ENCODE results near the gene PIK3C2B.
"Not testable (repeated sequence)": the region's sequence is repeated elsewhere in the genome, so short reads cannot be mapped to it uniquely, and the experiment has no call there.

PIK3C2B gene, protein sequence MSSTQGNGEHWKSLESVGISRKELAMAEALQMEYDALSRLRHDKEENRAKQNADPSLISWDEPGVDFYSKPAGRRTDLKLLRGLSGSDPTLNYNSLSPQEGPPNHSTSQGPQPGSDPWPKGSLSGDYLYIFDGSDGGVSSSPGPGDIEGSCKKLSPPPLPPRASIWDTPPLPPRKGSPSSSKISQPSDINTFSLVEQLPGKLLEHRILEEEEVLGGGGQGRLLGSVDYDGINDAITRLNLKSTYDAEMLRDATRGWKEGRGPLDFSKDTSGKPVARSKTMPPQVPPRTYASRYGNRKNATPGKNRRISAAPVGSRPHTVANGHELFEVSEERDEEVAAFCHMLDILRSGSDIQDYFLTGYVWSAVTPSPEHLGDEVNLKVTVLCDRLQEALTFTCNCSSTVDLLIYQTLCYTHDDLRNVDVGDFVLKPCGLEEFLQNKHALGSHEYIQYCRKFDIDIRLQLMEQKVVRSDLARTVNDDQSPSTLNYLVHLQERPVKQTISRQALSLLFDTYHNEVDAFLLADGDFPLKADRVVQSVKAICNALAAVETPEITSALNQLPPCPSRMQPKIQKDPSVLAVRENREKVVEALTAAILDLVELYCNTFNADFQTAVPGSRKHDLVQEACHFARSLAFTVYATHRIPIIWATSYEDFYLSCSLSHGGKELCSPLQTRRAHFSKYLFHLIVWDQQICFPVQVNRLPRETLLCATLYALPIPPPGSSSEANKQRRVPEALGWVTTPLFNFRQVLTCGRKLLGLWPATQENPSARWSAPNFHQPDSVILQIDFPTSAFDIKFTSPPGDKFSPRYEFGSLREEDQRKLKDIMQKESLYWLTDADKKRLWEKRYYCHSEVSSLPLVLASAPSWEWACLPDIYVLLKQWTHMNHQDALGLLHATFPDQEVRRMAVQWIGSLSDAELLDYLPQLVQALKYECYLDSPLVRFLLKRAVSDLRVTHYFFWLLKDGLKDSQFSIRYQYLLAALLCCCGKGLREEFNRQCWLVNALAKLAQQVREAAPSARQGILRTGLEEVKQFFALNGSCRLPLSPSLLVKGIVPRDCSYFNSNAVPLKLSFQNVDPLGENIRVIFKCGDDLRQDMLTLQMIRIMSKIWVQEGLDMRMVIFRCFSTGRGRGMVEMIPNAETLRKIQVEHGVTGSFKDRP (N-terminal part only)

DNA sequence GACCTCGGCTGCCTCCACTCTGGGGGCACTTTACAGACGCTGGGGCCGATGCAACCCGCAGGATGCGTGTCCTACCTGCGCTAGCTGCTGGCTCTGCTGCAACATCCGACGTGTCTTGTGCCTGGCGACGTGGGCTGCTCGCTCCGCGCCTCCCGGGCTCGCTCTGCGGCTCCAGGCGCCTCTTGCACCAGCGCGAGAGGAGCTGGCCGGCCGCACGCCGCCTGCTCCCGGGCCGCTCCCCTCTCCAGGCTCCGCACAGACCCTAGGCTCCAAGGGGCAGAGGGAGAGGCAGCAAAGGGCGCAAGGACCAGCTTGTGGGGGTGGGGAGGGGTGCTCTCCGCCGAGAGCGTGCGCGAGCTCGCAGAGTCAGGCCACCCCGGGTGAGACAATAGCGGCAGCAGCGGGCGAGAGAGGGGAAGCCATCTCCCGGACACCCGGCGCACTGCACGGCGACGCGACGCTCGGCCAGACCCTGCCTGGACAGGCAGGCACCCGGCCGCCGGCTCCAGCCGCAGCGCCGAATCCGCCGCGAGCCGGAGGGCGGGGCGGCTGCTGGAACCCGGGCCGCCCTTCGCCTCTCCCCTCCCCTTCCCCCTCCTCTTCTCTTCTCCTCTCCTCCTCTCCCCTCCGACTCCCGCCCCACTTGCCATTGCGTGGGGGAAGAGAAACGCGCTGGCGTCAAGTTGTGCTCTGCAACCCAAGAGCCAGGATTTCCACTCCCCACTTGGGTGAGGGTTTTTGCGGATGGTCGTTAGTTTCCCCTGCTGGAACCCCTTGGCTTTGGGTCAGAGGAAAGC lies at the start of gene PIK3C2B:
Gene PIK3C2B, minus strand, starts transcription at position 525 of the 797 bp plus-strand sequence. CDS start 25,003 bp downstream, outside the sequence.
- DNase-seq (ENCODE audit: low spot score) = peak; percentile 87

DNA sequence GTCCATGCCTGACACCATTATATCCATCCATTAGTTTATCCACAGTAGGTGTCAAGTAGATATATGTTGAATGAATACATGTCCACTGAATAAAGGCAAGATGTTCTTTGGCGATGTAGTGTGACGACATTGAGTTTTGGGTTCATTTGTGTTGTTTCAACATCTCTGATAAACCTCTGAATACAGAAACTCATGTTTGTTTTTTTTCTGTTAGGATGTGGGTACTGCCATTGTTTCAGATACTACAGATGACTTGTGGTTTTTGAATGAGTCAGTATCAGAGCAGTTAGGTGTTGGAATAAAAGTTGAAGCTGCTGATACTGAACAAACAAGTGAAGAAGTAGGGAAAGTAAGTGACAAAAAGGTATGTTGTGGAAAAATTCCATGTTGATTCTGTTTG lies 49.7 kb upstream of the PIK3C2B start:
- no peak for DNase-seq (ENCODE audit: low spot score)

DNA sequence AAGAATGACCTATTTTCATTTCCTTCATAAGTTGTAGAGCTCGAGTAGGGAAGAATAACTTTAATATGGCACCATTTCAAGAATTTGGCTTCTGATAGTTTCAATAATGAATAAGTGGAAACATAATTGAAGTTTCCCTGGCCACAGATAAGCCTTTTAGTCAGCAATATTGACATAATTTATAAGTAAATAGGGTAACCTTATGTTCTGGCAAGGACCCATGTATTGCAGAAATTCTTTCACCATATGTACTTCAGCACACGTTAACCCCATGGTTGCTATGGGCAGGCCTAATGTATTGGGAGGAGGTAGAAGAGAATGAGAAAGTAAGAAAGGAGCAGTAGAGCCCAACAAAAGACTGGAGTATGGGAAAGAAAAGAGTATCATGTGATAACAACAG lies 47.0 kb upstream of the PIK3C2B start:
- no peak for DNase-seq (ENCODE audit: low spot score)

GRCh38 chr1:204532832-204533231 lies 38.2 kb upstream of the PIK3C2B start:
- DNase-seq (ENCODE audit: low spot score) = no peak

DNA sequence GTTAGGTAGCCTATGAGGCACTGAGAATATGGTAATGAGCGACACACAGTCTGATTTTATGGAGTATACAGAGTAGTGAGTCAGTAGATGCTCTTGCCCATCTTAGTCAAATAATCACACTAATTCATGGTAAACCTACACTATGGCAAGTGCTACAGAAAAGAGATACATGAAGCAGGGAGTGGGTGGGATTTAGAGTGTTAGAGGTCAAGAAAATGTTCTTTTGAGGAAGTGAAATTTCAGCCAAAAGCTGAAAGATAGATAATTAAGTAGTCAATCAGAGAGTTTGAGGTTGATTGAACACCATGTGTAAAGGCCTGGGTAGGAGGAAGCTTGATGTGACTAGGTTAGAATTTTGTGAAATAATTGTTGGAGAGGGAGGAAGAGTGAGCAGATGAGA lies 36.3 kb upstream of the PIK3C2B start:
- DNase-seq (ENCODE audit: low spot score) = no peak

DNA sequence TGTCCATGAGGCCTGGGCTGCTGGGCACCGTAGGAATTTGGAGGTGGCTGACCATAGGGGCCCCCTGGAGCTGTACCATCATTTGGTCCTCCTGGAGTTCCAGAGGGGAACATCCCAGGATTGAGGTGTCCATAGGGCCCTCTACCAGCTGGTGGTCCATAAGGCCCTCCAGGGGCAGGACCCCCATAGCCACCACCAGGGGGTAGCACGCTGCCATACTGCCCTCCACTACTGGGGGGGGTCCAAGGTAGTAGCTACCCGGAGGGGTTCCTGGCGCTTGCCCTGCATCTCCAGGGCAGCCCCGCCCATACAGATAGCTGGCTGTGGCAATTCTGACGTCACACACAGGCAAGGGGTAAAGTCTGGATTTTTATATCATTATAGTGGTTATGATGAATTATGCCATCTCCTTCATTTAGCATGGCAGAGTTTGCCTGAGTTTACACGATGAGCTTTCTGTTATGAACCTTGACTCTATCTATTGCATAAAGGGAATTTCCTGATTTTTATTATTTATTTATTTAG lies 34.8 kb upstream of the PIK3C2B start:
- DNase-seq (ENCODE audit: low spot score) = no peak

GRCh38 chr1:204528677-204529076 lies 34.1 kb upstream of the PIK3C2B start:
- no peak for DNase-seq (ENCODE audit: low spot score)

GRCh38 chr1:204528241-204528640 lies 33.6 kb upstream of the PIK3C2B start:
- DNase-seq (ENCODE audit: low spot score) = no peak

DNA sequence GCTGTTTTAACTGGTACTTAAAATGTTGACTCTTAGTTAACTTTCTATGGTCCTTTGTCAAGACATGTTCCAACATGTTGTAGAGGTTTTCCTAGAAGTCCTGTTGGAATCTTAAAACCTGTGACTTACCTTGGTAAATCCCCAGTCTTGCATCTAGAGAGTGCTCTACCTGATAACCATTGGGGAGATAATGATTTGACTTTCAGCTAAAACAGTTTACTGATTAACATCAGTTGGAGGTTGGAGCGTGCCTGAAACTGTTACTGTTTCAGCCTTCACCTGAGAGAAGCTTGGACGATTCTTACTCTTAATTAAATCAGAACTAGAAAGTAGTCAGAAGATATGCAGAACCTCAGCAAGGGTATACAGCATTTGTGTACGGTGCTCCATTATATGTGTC lies 30.4 kb upstream of the PIK3C2B start:
- no peak for DNase-seq (ENCODE audit: low spot score)

DNA sequence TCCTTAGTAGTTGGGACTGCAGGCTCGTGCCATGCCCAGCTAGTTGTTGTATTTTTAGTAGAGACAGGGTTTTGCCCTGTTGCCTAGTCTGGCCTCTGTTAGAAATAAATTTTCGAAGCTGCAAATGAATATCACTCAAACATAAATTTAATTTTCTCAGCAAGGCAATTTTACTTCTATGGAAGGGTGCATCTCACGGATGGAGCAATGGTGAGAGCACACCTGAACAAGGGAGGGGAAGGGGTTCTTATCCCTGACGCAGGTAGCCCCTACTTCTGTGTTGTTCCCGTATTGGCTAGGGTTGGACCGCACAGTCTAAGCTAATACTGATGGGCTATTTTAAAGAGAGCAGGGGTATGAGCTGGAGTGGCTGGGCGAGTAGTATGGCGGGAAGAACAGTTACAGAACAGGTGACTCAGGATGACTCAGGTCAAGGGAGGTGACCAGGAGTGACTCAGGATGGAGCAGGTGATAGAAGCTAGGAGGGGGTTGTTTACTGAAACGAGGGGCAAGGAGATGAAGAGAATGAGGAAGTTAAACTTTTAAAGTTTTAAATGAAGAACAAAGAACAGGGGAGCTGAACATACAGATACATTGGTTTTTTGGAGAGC lies 29.1 kb upstream of the PIK3C2B start:
- no peak for DNase-seq (ENCODE audit: low spot score)

DNA sequence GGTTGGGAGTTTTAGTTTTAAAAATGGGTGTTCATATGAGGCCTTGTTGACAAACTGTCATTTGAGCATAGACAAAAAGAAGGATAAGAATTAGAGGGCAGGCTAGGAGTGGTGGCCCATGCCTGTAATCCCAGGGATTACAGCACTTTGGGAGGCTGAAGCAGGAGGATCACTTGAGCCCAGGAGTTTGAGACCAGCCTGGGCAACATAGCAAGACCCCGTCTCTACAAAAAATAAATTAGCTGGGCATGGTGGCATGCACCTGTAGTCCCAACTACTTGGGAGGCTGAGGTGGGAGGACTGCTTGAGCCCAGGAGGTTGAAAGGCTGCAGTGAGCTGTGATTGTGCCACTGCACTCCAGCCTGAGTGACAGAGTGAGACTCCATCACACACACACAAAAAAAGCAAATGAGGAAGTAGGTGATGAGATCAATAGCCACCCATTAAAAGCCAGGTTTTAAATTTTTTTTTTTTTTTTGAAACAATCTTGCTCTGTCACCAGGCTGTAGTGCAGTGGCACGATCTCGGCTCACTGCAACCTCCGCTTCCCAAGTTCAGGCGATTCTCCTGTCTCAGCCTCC lies 27.4 kb upstream of the PIK3C2B start:
- DNase-seq (ENCODE audit: low spot score) = not testable (repeated sequence)

DNA sequence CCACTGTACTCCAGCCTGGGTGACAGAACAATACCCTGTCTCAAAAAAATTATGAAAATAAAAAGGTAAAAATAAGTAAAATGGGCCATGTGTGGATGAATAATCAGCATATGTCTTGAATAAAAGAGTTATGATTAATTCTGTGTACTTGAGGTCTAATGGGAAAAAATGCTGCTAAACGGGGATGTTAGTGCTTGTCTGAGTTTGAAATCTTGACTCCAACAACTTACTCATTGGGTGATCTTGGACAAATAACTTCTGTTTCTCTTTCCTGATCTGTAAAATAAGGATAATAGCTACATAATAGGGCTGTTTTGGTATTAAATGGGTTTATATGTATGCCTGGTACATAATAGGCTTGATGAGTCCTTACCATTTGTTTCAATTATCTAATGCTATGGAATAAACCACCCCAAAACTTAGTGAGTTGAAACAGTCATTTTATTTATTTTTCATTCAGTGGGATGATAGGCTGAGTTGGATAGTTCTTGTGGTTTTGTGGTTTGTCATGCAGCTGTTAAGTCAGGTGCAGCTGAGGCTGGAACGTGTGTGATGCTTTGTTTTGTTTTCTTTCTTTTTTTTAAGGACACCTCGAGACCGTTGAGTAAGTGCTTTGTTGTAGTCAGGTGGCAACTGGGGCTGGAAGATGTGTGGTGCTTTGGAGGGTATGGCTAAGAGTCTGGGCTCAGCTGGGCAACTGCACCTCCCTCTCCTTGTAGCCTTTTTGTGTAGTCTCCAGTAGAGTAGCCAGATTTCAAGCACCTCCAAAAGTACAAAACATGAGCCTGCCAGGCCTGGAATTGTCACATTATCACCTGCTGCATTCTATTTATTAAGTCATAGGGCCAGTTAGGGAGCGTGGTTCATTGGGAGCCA lies 26.5 kb upstream of the PIK3C2B start:
- DNase-seq (ENCODE audit: low spot score) = peak; percentile 76

GRCh38 chr1:204517382-204517781 lies 22.8 kb upstream of the PIK3C2B start:
- not testable (repeated sequence) for DNase-seq (ENCODE audit: low spot score)

GRCh38 chr1:204516180-204516879 lies 21.7 kb upstream of the PIK3C2B start, which contains the start of gene MDM4:
MDM4 (plus strand) TSS chr1:204516406; CDS start chr1:204525519, 9,113 bp downstream.
- DNase-seq (ENCODE audit: low spot score) = peak; percentile 82

- peak; percentile 36 for DNase-seq (ENCODE audit: low spot score)
Observed at GRCh38 chr1:204514828-204515227, 20.2 kb upstream of the PIK3C2B start.

- DNase-seq (ENCODE audit: low spot score) = peak; percentile 67
Observed at GRCh38 chr1:204513117-204513716, 18.6 kb upstream of the PIK3C2B start.

DNA sequence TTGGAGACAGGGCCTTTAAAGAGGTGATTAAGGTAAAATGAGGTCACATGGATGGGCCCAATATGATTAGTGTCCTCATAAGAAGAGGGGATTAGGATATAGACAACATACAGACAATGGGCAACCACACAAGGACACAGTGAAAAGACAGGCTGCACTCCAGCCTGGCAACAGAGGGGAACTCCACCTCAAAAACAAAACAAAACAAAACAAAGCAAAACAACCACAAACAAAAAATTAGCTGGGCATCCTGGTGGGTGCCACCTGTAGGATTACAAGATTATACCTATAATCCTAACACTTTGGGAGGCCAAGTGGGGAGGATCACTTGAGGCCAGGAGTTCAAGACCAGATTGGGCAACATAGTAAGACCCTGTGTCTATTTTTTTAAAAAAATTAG lies 16.8 kb upstream of the PIK3C2B start:
- no peak for DNase-seq (ENCODE audit: low spot score)

GRCh38 chr1:204509186-204509635 lies 14.6 kb upstream of the PIK3C2B start:
- no peak for DNase-seq (ENCODE audit: low spot score)
